CD4-positive, alpha-beta memory T cell (primary cell): ENCODE results near the gene SLC23A3. TPM values are rescaled to one million over a fixed set of nuclear protein-coding genes. Genes with fewer than 3 reads are reported as not detected.
A peak's percentile ranks its signal among the peaks of the same experiment; 100 is the strongest.

Experiments
- CTCF ChIA-PET: fragments of 350-600 bp; sonication (Branson Sonifier 250); formaldehyde crosslinking; loops from one replicate; lab custom pipeline; 2021; ENCODE audit warnings: inconsistent platforms; ENCODE audit not compliant: partially characterized antibody; lab: Charles Lee
- POLR2A ChIA-PET: fragments of 350-600 bp; sonication (Branson Sonifier 250); formaldehyde crosslinking; loops from one replicate; lab custom pipeline; 2021; ENCODE audit not compliant: partially characterized antibody; lab: Charles Lee
- DNase-seq, 5 donors: peaks; one replicate each; pipeline versions ENCODE4 v3.0.0 to v3.0.0-alpha.2; 2020 to 2022; ENCODE audit warnings: mixed read lengths in 1 of 5
- H3K27ac ChIP-seq: one replicate; pipeline ENCODE4 v1.7.0; 2013; ENCODE audit warnings: low read depth, low read length
- H3K27me3 ChIP-seq: 2 replicates; pipeline ENCODE4 v1.7.0; 2013; ENCODE audit warnings: mild to moderate bottlenecking, low read length, moderate library complexity; ENCODE audit not compliant: insufficient read depth
- H3K36me3 ChIP-seq: 2 replicates; pipeline ENCODE4 v1.7.0; 2013; ENCODE audit warnings: mild to moderate bottlenecking, low read length, moderate library complexity; ENCODE audit not compliant: insufficient read depth
- H3K4me1 ChIP-seq: 2 replicates; pipeline ENCODE4 v1.7.0; 2013; ENCODE audit warnings: mild to moderate bottlenecking, low read length, moderate library complexity; ENCODE audit not compliant: insufficient read depth
- H3K4me3 ChIP-seq, 2 donors: one replicate each; pipeline ENCODE4 v1.7.0; 2013; ENCODE audit warnings: low read length in 2 of 2, mild to moderate bottlenecking in 1 of 2
- H3K9me3 ChIP-seq, 2 donors: one replicate each; pipeline ENCODE4 v1.7.0; 2013; ENCODE audit warnings: low read length in 2 of 2, control low read depth in 1 of 2; ENCODE audit not compliant: control insufficient read depth in 1 of 2
- H3K27ac Mint-ChIP-seq, 7 donors: one replicate each; pipeline ENCODE4 v1.8.0; 2020 to 2021; ENCODE audit warnings: mixed read lengths in 7 of 7, mild to moderate bottlenecking in 6 of 7, inconsistent platforms in 3 of 7, moderate library complexity in 3 of 7
- H3K27me3 Mint-ChIP-seq, 2 donors: one replicate each; pipeline ENCODE4 v1.8.0; 2020 to 2021; ENCODE audit warnings: mixed read lengths in 2 of 2
- H3K36me3 Mint-ChIP-seq, 2 donors: one replicate each; pipeline ENCODE4 v1.8.0; 2020 to 2021; ENCODE audit warnings: mixed read lengths in 2 of 2, inconsistent platforms in 1 of 2, mild to moderate bottlenecking in 1 of 2
- H3K4me1 Mint-ChIP-seq, 4 donors: one replicate each; pipeline ENCODE4 v1.8.0; 2020 to 2021; ENCODE audit warnings: mixed read lengths in 4 of 4, mild to moderate bottlenecking in 1 of 4
- H3K4me3 Mint-ChIP-seq, 8 donors: one replicate each; pipeline ENCODE4 v1.8.0; 2020 to 2021; ENCODE audit warnings: mixed read lengths in 8 of 8, mild to moderate bottlenecking in 7 of 8, moderate library complexity in 6 of 8, inconsistent platforms in 3 of 8
- H3K9me3 Mint-ChIP-seq, 8 donors: one replicate each; pipeline ENCODE4 v1.8.0; 2020 to 2021; ENCODE audit warnings: mixed read lengths in 8 of 8, mild to moderate bottlenecking in 5 of 8, inconsistent platforms in 3 of 8, moderate library complexity in 1 of 8
- intact Hi-C: fragments of 100-400 bp; cut with micrococcal nuclease; formaldehyde crosslinking; loops from one replicate; pipeline ENCODE4 v1.15.1; 2023
- polyA plus RNA-seq, 2 donors: library from polyadenylated mRNA; unstranded; fragments of 300-500 nt; fragmentation: Illumina TruSeq; gene quantifications; one replicate each; pipeline ENCODE4 v1.2.3, GENCODE V29; 2021
- total RNA-seq, 2 experiments: library from RNA; stranded (reverse); gene quantifications; one replicate each; pipeline ENCODE4 v1.2.3, GENCODE V29; 2021

Gene SLC23A3
- total and polyA plus RNA-seq, 4 experiments from 2014 or later = 11.8 to 12.1 TPM; not detected in 2

DNA sequence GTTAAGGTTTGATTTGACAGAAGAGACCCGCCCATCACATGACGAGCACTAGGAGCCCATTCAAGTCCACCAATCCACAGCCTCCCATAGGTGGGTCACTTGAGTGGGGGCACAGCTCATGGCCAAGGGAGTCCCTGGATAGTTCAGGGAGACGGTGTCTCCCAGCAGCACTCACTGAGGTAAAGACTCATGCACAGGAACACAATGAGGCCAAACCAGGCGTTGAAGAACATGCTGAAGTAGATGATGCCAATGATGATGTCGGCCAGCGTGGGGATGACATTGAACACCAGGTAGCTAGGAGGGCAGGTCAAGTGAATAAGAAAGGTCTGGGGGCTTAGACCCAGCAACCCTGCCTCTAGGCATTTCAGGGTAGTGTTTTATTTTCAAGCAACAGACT, 45.0 kb upstream of the SLC23A3 start:
- DNase-seq = no peak
- Histone ChIP-seq H3K9me3 (no peaks in the 10 kb centered on the region), H3K4me3 (no peak overlapping the region), H3K4me1 (peaks cover 42% of the 10 kb centered on the region), H3K27me3 (no peaks in the 10 kb centered on the region), H3K36me3 (peaks cover under 1% of the 10 kb centered on the region), H3K27ac (no peak overlapping the region)
- Mint-ChIP-seq H3K27ac (no peak overlapping the region), H3K27me3 (no peaks in the 10 kb centered on the region), H3K4me3 (no peak overlapping the region), H3K36me3 (peaks cover 0 to 14% of the 10 kb centered on the region in 2 donors), H3K9me3 (peaks cover 0 to 2% (median 0%) of the 10 kb centered on the region in 8 donors), H3K4me1 (peaks cover 14 to 41% (median 26%) of the 10 kb centered on the region in 4 donors)
- CTCF ChIA-PET = interaction anchor here (1.3 to 14.5 kb wide), 6 partner anchors 35 to 157 kb away, joined by 4 to 253 read pairs (median 8); partner anchors contain the start of genes CNPPD1, NHEJ1, RETREG2 and SLC23A3
- POLR2A ChIA-PET = interaction anchor here (1.0 to 15.3 kb wide), 7 partner anchors 8 to 55 kb away, joined by 3 to 424 read pairs (median 7); partner anchors contain the start of genes ANKZF1, ATG9A, CNPPD1 and NHEJ1
- intact Hi-C loops = loop anchor here (10.0 kb wide), 1 partner anchor 160 kb away; no protein-coding TSS in a partner anchor

DNA sequence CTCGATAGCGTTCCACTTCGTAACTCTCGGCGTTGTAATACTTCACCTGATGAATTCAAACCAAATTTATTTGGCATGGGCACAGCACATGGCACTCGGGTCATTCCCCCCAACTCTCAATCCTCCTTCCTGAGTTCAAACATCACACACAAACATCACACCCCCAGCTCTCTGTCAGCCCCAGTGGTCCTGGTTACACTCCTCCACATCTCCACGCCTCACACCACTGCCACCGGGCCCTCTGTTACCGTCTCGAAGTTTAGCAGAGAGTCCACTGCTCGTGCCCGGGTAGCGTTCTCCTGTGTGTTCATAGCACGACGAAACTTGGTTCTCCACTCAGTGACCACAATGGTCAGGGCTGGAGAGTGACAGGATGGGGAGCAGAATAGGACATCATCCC, 44.3 kb upstream of the SLC23A3 start:
- H3K27ac Mint-ChIP-seq = peak overlapping the region in 3 of 7 donors; percentile 45 to 69 (median 63)
- POLR2A ChIA-PET = interaction anchor here (1.0 to 15.3 kb wide), 3 partner anchors 13 to 54 kb away, joined by 3 to 424 read pairs (median 7); partner anchors contain the start of genes CNPPD1, NHEJ1, RETREG2 and SLC23A3

DNA sequence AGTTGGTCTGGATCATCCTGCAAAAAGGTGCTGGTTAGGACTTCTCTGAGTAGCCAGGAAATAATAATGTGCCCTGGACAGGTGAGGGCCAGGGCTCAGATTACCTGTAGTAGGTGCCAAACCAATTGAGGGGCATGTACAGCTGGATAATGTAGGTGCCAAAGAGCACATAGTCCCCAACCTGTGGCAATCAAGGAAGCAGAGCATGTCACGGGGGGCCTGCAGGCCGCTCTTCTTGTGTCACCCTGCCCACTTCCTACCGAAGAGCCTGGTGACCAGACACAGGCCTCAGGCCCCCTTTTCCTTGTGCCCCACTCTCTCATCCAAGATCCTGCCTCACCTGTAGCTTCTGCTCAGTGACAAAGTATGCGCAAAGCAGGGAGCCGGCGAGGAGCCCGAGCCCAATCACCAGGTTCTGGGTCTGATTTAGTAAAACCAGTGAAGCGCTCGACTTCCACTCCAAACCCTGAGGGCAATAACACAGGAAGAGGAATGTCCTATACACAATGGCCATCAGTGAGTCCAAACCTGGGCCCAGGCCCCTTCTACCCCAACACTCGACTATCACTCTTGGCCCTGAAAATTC, 43.8 kb upstream of the SLC23A3 start:
- H3K27ac ChIP-seq = no peak overlapping the region
- H3K36me3 ChIP-seq = peaks cover 12% of the 10 kb centered on the region
- peaks cover 6 to 19% of the 10 kb centered on the region in 2 donors for H3K36me3 Mint-ChIP-seq
- H3K9me3 ChIP-seq = no peaks in the 10 kb centered on the region
- peaks cover 0 to 2% (median 0%) of the 10 kb centered on the region in 8 donors for H3K9me3 Mint-ChIP-seq
- no peak overlapping the region for H3K4me3 Mint-ChIP-seq
- H3K27me3 Mint-ChIP-seq = no peaks in the 10 kb centered on the region
- CTCF ChIA-PET = interaction anchor here (0.8 to 14.5 kb wide), 8 partner anchors 11 to 86 kb away, joined by 3 to 253 read pairs (median 4); partner anchors contain the start of genes CNPPD1, DNAJB2, NHEJ1 and RETREG2
- POLR2A ChIA-PET = interaction anchor here (0.7 to 15.3 kb wide), 4 partner anchors 13 to 40 kb away, joined by 3 to 424 read pairs (median 16); partner anchors contain the start of genes ANKZF1, ATG9A, CNPPD1 and RETREG2
- H3K27ac Mint-ChIP-seq = peak overlapping the region in 3 of 7 donors; percentile 48 to 72 (median 54)
- no peaks in the 10 kb centered on the region for H3K27me3 ChIP-seq
- no peak overlapping the region for H3K4me3 ChIP-seq
- intact Hi-C loops = loop anchor here (10.0 kb wide), 1 partner anchor 159 kb away; no protein-coding TSS in a partner anchor
- H3K4me1 ChIP-seq = peaks cover 32% of the 10 kb centered on the region
- H3K4me1 Mint-ChIP-seq = peaks cover 18 to 43% (median 29%) of the 10 kb centered on the region in 4 donors
- DNase-seq = no peak

More for the DNA sequence above, 44.3 kb upstream of the SLC23A3 start:
- Histone ChIP-seq H3K27me3 (no peaks in the 10 kb centered on the region), H3K27ac (no peak overlapping the region), H3K9me3 (no peaks in the 10 kb centered on the region), H3K36me3 (peaks cover 7% of the 10 kb centered on the region), H3K4me1 (peaks cover 38% of the 10 kb centered on the region), H3K4me3 (no peak overlapping the region)
- Mint-ChIP-seq H3K27me3 (no peaks in the 10 kb centered on the region), H3K9me3 (peaks cover 0 to 2% (median 0%) of the 10 kb centered on the region in 8 donors), H3K4me3 (no peak overlapping the region), H3K36me3 (peaks cover 3 to 16% of the 10 kb centered on the region in 2 donors), H3K4me1 (peaks cover 14 to 41% (median 29%) of the 10 kb centered on the region in 4 donors)
- CTCF ChIA-PET = interaction anchor here (1.3 to 14.5 kb wide), 5 partner anchors 36 to 156 kb away, joined by 4 to 253 read pairs (median 11); partner anchors contain the start of genes CNPPD1, NHEJ1, RETREG2 and SLC23A3
- intact Hi-C loops = loop anchor here (10.0 kb wide), 1 partner anchor 159 kb away; no protein-coding TSS in a partner anchor
- DNase-seq = no peak

DNA sequence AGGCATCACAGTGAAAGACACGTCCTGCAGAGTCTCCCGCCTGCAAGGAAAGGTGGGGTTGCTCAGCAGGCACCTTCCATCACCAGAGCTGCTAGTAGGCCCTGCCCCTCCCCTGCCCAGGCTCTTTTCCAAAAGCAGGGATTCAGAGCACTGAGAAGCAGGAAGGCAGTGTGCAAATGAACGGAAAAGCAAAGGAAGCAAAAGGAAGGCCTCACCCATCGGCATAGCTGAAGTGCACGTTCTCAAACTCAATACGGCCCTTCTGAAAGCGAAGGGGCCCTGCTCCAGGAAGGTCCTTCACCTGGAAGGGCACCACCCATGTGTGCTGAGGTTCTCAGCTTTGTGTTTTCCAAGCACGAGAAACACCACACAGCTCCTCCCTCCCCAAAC, 43.2 kb upstream of the SLC23A3 start:
- no peak for DNase-seq
- no peak overlapping the region for H3K4me3 ChIP-seq
- POLR2A ChIA-PET = interaction anchor here (0.7 to 15.3 kb wide), 4 partner anchors 14 to 40 kb away, joined by 3 to 424 read pairs (median 16); partner anchors contain the start of genes ANKZF1, ATG9A, CNPPD1 and RETREG2
- Mint-ChIP-seq H3K4me3 (no peak overlapping the region), H3K36me3 (peaks cover 11 to 24% of the 10 kb centered on the region in 2 donors), H3K27ac (peak overlapping the region in 1 of 7 donors; percentile 54), H3K9me3 (peaks cover 0 to 2% (median 0%) of the 10 kb centered on the region in 8 donors), H3K4me1 (peaks cover 21 to 47% (median 33%) of the 10 kb centered on the region in 4 donors), H3K27me3 (no peaks in the 10 kb centered on the region)
- H3K9me3 ChIP-seq = no peaks in the 10 kb centered on the region
- H3K36me3 ChIP-seq = peaks cover 18% of the 10 kb centered on the region
- peaks cover 30% of the 10 kb centered on the region for H3K4me1 ChIP-seq
- H3K27ac ChIP-seq = no peak overlapping the region
- no peaks in the 10 kb centered on the region for H3K27me3 ChIP-seq
- CTCF ChIA-PET = interaction anchor here (0.8 to 14.5 kb wide), 8 partner anchors 11 to 86 kb away, joined by 3 to 253 read pairs (median 8); partner anchors contain the start of genes CNPPD1, DNAJB2, NHEJ1 and RETREG2
- intact Hi-C loops = loop anchor here (10.0 kb wide), 1 partner anchor 158 kb away; no protein-coding TSS in a partner anchor

DNA sequence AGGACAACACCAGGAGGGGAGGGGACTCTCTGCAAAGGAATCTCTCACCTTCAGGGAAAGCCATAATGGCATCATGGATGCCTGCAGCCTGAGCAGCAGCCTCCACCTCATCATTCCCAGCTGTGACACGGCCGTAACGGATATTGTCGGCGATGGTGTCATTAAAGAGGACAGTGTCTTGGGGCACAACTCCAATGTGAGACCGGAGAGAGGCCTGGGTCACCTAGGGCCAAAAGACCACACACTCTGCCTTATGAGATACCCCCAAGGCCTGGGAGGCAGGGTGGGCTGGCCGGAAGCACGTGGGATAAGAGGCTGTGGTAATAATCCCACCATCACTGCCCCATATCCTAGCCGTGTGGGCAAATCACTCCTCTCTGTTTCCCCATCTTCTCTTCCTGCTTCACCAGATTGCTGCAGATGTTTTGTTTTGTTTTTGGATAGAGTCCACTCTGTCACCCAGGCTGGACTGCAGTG, 41.1 kb upstream of the SLC23A3 start:
- ChIA-PET CTCF (interaction anchor here (0.7 to 14.5 kb wide), 29 partner anchors 10 to 176 kb away, joined by 3 to 253 read pairs (median 4); partner anchors contain the start of genes ANKZF1, ATG9A, CNPPD1 and DNAJB2), POLR2A (interaction anchor here (0.9 to 15.3 kb wide), 13 partner anchors 19 to 84 kb away, joined by 4 to 424 read pairs (median 7); partner anchors contain the start of genes ANKZF1, ATG9A, CNPPD1 and DNAJB2)
- intact Hi-C loops = loop anchor here (1.0 to 10.0 kb wide), 6 partner anchors 34 to 156 kb away; partner anchors contain the start of genes DNAJB2 and NHEJ1
- Histone ChIP-seq H3K4me1 (peaks cover 37% of the 10 kb centered on the region), H3K27me3 (no peaks in the 10 kb centered on the region), H3K4me3 (no peak overlapping the region), H3K27ac (peak overlapping the region; percentile 46), H3K36me3 (peaks cover 24% of the 10 kb centered on the region), H3K9me3 (no peaks in the 10 kb centered on the region)
- peaks cover 0 to 2% (median 0%) of the 10 kb centered on the region in 8 donors for H3K9me3 Mint-ChIP-seq
- peak overlapping the region; percentile 93 to 96 (median 96) for H3K27ac Mint-ChIP-seq
- no peaks in the 10 kb centered on the region for H3K27me3 Mint-ChIP-seq
- peak overlapping the region in 7 of 8 donors; percentile 15 to 91 (median 74) for H3K4me3 Mint-ChIP-seq
- DNase-seq = no peak
- peaks cover 11 to 25% of the 10 kb centered on the region in 2 donors for H3K36me3 Mint-ChIP-seq
- H3K4me1 Mint-ChIP-seq = peaks cover 22 to 54% (median 37%) of the 10 kb centered on the region in 4 donors

DNA sequence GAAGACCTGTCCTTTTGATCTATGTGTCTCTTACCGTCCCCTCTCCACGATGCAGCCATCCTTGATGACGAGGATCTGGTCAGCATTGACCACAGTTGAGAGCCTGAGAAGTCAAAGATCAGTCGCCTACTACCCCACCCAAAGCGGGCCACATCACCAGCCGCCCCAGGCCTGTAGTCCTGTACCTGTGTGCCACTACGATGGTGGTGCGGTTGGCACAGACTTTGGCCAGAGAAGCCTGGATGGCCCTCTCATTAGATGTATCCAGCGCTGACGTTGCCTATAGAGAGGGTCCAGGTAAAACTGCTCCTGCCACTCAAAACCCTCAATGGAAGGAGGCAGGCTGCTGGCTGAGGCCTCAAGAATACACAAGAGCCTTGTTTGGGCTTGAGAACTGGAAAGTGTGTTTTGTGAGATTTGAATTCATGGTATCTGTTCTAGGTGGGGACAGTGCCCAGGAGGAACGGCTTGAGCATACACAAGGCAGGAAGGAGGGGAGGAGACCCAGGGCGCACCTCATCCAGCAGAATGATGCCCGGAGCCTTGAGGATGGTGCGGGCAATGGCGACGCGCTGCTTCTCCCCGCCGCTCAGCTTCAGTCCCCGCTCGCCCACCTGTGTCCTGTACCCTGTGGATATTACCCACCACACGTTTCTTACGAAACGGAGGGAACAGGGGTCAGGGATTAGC, 40.5 kb upstream of the SLC23A3 start:
- Mint-ChIP-seq H3K4me3 (peak overlapping the region in 2 of 8 donors; percentile 29 to 39), H3K9me3 (peaks cover 0 to 2% (median 0%) of the 10 kb centered on the region in 8 donors), H3K36me3 (peaks cover 11 to 25% of the 10 kb centered on the region in 2 donors), H3K27ac (peak overlapping the region; percentile 68 to 93 (median 83)), H3K27me3 (no peaks in the 10 kb centered on the region), H3K4me1 (peaks cover 22 to 54% (median 37%) of the 10 kb centered on the region in 4 donors)
- DNase-seq = no peak
- Histone ChIP-seq H3K27me3 (no peaks in the 10 kb centered on the region), H3K36me3 (peaks cover 24% of the 10 kb centered on the region), H3K27ac (no peak overlapping the region), H3K9me3 (no peaks in the 10 kb centered on the region), H3K4me1 (peaks cover 39% of the 10 kb centered on the region), H3K4me3 (no peak overlapping the region)
- CTCF ChIA-PET = interaction anchor here (1.6 to 14.5 kb wide), 6 partner anchors 10 to 90 kb away, joined by 3 to 253 read pairs (median 22); partner anchors contain the start of genes CNPPD1, DNAJB2, NHEJ1 and RETREG2
- intact Hi-C loops = loop anchor here (10.0 kb wide), 1 partner anchor 156 kb away; no protein-coding TSS in a partner anchor
- POLR2A ChIA-PET = interaction anchor here (1.1 to 15.3 kb wide), 7 partner anchors 8 to 50 kb away, joined by 4 to 424 read pairs (median 26); partner anchors contain the start of genes ABCB6, CNPPD1, NHEJ1 and RETREG2
